Measurements from ENCODE around the gene PRPF40B.

Gene PRPF40B

GRCh38 chr12:49635656-49636055 is 12.3 kb downstream of the PRPF40B start:
- no peak for DNase-seq (ENCODE audit: low read depth in 2 of 2)

DNA sequence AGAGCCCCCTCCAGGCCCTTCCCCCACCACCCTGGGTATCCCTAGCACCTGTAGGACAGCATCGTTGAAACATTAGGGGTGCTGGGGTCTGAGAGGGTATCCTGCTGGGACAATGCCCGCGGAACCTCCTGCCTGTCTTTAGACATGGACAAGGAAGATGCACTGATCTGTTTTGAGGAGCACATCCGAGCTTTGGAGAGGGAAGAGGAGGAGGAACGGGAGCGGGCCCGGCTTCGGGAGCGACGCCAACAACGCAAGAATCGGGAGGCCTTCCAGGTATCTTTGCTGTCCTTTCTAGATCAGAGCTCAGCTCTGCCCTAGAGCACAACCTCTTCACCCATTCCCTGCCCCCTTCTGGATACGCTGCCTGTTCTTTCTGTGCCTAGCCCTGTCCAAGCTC is 13.2 kb downstream of the PRPF40B start:
- DNase-seq (ENCODE audit: low read depth in 2 of 2), result no peak

- DNase-seq (ENCODE audit: low read depth in 2 of 2), result no peak
These were observed 13.8 kb downstream of the PRPF40B start for GRCh38 chr12:49636979-49637755.

GRCh38 chr12:49641748-49642369 is 18.5 kb downstream of the PRPF40B start:
- no peak for DNase-seq (ENCODE audit: low read depth in 2 of 2)

- DNase-seq (ENCODE audit: low read depth in 2 of 2), result no peak
These were observed 19.0 kb downstream of the PRPF40B start for GRCh38 chr12:49642370-49642802.

DNA sequence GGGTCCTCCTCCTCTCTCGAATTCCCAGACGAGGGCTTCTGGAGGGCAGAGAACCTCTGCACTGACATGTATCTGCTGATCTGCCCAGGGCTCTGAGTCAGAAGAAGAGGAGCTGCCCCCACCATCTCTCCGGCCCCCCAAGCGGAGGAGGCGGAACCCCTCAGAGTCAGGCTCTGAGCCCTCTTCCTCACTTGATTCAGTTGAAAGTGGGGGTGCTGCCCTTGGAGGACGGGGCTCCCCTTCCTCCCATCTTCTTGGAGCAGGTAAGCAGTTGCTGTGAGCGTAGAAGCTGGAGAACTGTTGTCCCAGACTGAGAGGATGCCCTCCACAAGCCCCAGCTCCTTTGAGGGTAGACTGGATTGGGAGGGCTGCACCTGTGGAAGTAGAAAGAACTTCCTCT is 19.8 kb downstream of the PRPF40B start:
- no peak for DNase-seq (ENCODE audit: low read depth in 2 of 2)

DNA sequence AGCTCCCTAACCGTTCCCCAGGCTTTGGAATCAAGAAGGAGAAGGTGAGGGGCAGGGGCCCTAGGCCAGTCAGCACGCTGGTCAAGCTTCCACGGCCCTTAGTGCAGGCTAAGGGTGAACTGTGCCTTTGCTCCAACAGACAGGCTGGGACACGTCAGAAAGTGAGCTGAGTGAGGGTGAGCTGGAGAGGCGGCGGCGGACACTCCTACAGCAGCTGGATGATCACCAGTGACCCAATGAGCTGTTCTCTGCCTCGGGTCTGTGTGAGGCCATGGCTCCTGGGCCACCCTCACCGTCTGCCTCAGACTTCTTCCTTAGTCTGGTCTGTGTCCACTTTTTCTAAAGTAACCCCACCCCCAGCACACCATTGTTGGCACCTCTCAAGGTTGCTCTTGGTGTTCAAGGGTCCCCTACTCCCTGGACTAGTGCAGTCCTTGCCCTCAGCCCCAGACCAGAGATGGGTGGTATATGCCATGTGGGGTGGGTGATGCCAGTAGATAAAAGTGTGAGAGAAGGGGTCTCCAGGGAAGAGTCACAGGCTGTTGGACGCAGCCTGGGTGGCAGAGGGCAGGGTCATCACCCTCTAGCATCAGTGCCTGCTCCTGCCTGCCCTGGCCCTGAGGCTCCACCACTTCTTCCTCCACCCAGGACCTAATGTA is 20.7 kb downstream of the PRPF40B start:
- DNase-seq (ENCODE audit: low read depth in 2 of 2), result no peak

- peak; percentile 64 to 70 for DNase-seq (ENCODE audit: low read depth in 2 of 2)
These were observed 21.2 kb downstream of the PRPF40B start for GRCh38 chr12:49644620-49644994.

DNA sequence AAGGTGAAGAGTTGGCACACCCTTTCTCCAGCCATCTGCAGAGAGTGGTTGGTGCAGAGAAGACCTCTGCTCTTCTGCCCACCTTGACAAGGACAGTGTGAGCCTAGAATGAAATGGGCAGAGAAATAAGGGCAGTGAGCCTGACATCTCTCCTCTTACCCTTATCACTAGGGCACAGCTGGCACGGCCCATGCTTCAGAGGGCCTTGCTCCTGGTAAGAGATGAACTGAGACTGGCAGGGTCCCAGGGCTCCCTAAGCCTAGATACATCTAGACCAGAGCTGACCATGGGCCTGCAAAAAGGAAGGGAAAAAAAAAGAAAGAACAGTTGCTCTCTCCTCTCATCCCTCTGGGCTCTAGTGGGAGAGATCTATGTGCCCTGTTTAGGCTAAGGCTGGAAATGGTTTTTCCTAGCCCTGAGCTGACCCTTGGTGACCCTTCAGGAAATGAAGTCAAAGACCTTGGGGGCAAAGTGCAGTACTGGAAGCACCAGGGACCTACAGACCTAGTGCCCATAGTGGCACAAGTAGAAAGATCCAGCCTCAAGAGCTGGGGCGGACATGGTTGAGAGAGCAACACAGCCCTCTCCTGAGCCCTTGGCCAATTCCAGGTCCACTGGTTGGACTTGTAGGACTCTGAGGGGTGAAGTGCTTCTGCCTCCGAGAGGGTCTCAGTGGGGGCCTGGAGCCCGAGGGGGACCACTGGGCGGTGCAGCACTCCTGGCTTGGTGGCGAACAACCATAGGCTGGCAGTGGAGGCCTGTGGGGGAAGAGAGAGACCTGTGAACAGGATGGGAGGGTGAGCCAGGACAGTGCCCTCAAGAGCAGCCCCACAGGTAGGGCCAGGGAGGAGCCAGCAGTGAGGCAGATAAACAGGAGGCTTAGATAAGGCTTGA is 22.0 kb downstream of the PRPF40B start:
- DNase-seq (ENCODE audit: low read depth in 2 of 2), result no peak

- DNase-seq (ENCODE audit: low read depth in 2 of 2), result no peak
These were observed 23.0 kb downstream of the PRPF40B start for GRCh38 chr12:49646331-49646830.

- DNase-seq (ENCODE audit: low read depth in 2 of 2), result no peak
These were observed 23.7 kb downstream of the PRPF40B start for GRCh38 chr12:49646871-49647654.

DNA sequence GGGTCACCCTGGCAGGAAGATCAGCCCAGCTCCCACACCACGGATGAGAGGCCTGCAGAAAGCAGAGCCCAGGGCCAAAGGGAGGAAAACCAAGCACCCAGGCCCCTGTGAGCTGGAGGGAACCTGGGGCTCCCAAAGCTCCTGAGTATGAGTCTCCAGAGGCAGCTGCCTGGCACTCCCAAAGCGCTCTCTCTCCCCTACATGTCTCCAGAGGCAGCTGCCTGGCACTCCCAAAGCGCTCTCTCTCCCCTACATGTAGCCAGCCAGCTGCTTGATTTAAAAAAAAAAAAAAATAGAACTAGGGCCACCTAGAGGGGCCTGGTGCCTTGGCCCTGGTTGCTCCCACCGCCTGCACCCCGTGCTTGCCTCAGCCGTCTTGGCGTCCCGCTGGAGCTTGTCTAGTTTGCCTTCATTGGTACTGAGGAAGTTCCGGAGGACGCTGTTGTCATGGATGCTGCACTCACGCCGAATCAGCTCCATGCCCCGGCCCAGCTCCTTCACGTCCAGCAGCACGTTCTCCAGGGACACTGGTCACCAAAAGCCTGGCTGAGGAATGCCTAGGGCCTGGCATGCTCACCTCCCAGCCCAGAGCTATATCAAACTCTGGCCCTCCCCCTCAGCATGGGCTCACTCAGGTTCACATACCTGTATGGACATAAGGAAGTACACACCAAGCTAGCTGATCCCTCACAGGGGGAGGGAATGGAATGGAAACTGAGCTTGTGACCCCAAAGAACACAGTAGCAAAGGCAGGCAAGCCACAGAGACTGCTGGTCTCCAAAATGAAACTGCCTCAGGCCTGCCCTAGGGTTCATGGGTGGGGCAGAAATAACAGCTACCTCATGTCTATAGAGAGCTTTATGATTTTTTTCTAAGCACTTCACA is 24.7 kb downstream of the PRPF40B start:
- no peak for DNase-seq (ENCODE audit: low read depth in 2 of 2)

DNA sequence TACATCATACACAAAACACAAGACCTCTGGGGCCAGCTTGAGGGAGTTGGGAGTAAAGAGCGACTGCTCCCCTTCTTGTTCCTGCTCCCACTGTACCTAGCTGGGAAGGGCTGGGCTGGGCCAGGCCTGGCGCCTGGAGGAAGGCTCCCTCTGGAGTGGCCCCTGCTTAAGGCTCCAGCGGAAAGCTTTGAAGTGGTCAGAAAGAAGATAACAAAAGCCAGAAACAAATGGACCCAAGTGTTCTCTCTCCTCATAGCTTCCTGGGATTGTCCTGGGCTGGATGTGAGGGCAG is 25.3 kb downstream of the PRPF40B start:
- no peak for DNase-seq (ENCODE audit: low read depth in 2 of 2)

DNA sequence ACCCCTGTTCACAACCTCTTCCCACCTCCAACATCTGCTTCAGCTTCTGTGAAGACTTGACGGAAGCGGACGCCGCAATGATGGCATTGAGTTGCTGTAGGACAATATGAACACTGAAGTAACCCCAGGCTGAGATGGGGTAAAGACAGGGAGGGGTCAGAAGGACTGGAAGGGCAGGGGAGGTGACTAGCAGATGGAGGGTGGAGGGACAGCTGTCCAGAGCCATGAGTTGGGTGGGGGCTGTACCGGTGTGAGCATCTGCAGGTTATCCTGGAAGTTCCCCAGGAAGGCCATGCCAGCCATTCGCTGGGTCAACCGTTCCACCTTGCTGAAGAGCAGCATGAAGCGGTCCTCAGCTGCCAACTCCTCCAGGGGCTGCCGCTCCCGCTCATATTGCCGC is 26.1 kb downstream of the PRPF40B start:
- DNase-seq (ENCODE audit: low read depth in 2 of 2), result no peak

DNA sequence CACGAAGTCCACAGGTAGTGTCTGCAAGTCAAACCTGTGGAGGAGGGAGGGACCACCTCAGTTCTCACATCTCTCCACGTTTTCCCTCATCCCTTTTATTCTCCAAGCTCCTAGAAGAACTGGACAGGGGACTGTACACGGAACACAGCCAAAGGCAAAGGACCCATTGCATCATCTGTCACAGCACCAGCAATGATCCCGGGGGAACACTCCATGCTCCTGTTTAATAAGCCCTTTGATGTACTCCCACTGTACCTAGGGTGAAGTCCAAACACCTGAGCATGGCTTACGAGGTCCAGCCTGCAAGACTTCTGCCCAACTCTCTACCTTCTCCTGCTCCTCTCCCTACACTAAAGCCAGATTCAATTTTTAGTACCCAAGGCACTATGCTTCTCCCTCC is 26.5 kb downstream of the PRPF40B start:
- DNase-seq (ENCODE audit: low read depth in 2 of 2), result no peak

- DNase-seq (ENCODE audit: low read depth in 2 of 2), result no peak
These were observed 28.5 kb downstream of the PRPF40B start for GRCh38 chr12:49651855-49652254.

DNA sequence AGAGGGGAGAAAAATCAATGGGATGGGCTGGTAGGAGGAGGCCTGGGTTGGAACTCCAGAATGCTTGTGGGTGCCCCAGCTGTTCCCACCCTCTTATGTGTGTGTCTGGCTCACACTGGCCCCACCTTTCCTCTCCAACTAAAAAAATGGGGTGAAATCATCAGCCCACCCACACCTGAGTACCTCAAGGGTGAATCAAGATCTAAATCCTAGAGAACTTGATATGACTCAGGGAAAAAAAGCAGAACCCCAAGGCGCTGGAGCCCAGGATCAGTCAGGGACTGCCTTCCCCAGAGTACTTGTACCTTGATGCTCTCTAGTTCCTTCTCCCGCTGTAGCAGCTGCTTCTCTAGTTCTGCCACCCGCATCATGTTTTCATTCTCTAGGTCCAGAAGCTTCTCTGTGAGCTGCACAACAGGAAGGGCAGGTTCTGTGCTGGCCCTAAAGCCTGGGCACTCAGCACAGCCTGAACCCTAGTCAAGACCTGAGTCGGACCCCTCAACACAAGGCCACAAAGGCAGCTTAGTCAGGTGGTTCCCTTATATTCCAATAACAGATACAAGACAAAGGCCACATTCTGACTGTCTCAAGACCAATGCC is 29.7 kb downstream of the PRPF40B start:
- DNase-seq (ENCODE audit: low read depth in 2 of 2), result no peak

DNA sequence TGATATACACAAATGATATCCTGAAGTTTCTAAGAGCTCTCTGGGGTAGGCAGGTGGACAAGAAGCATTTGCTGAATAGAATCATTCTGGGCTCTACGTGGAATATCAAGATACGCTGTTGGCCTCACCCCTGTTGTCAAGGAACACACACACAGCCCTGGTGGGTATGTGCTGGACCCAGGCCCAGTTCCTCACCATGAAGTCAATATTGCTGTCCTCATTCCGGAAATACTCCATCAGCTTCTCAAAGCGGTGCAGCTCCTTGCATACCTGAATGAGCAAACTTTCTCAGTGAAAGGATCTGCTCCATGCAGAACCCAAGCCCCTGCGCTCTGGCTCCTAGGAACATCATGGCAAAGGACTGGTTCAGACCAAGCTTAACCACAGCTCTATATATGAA is 31.4 kb downstream of the PRPF40B start:
- DNase-seq (ENCODE audit: low read depth in 2 of 2), result no peak

- DNase-seq (ENCODE audit: low read depth in 2 of 2), result no peak
These were observed 32.4 kb downstream of the PRPF40B start for GRCh38 chr12:49655595-49656236.
